ENCODE data around the gene PPARG. TPM values are rescaled to one million over a fixed set of nuclear protein-coding genes. Genes with fewer than 3 reads are reported as not detected.
"Not testable (repeated sequence)": the region's sequence is repeated elsewhere in the genome, so short reads cannot be mapped to it uniquely, and the experiment has no call there.

The PPARG gene
- total and polyA plus RNA-seq, 5 donors, result 10.4 to 18.9 (median 15.3) TPM

- DNase-seq; H3K27ac ChIP-seq (ENCODE audit: low read length); H3K9me3 ChIP-seq (ENCODE audit: control insufficient read depth, low read length); ATAC-seq; H3K4me3 ChIP-seq (ENCODE audit: low read length); H3K27me3 ChIP-seq (ENCODE audit: control insufficient read depth, insufficient read depth); H3K4me1 ChIP-seq (ENCODE audit: control insufficient read depth, insufficient read depth, low read length); intact Hi-C loops (cut with DNase I): not testable (repeated sequence)
- 95% methylated on average over 8 of the region's 8 CpGs for WGBS
Measured at GRCh38 chr3:12262173-12262572, 26.7 kb upstream of the PPARG start.

- no peak for ATAC-seq
- Histone ChIP-seq H3K9me3 (ENCODE audit: control insufficient read depth, low read length) (no peaks in the 10 kb centered on the region), H3K27ac (ENCODE audit: low read length) (no peak overlapping the region), H3K4me3 (ENCODE audit: low read length) (no peak overlapping the region), H3K27me3 (ENCODE audit: control insufficient read depth, insufficient read depth) (no peaks in the 10 kb centered on the region), H3K4me1 (ENCODE audit: control insufficient read depth, insufficient read depth, low read length) (no peaks in the 10 kb centered on the region)
- intact Hi-C loops (cut with DNase I), result no loop called here
- no peak for DNase-seq
- WGBS, result 28% methylated on average over 1 of the region's 1 CpG
Measured at GRCh38 chr3:12265508-12265907, 23.4 kb upstream of the PPARG start.

- DNase-seq (peak in 1 of 3 donors; percentile 70), ATAC-seq (peak in 1 of 2 donors; percentile 57)
- intact Hi-C loops (cut with DNase I), result no loop called here
- no peaks in the 10 kb centered on the region for H3K4me1 ChIP-seq (ENCODE audit: control insufficient read depth, insufficient read depth, low read length)
- WGBS, result 72% methylated on average over 5 of the region's 5 CpGs
- no peaks in the 10 kb centered on the region for H3K27me3 ChIP-seq (ENCODE audit: control insufficient read depth, insufficient read depth)
- H3K9me3 ChIP-seq (ENCODE audit: control insufficient read depth, low read length), result no peaks in the 10 kb centered on the region
- no peak overlapping the region for H3K4me3 ChIP-seq (ENCODE audit: low read length)
- no peak overlapping the region for H3K27ac ChIP-seq (ENCODE audit: low read length)
Measured at GRCh38 chr3:12266038-12266437, 22.8 kb upstream of the PPARG start.

GRCh38 chr3:12267376-12268030 is 21.4 kb upstream of the PPARG start:
- Histone ChIP-seq H3K4me3 (ENCODE audit: low read length) (no peak overlapping the region), H3K27ac (ENCODE audit: low read length) (no peak overlapping the region), H3K4me1 (ENCODE audit: control insufficient read depth, insufficient read depth, low read length) (no peaks in the 10 kb centered on the region), H3K27me3 (ENCODE audit: control insufficient read depth, insufficient read depth) (no peaks in the 10 kb centered on the region), H3K9me3 (ENCODE audit: control insufficient read depth, low read length) (no peaks in the 10 kb centered on the region)
- intact Hi-C loops (cut with DNase I), result no loop called here
- ATAC-seq (no peak), DNase-seq (no peak)
- WGBS, result 63% methylated on average over 3 of the region's 3 CpGs

- no peaks in the 10 kb centered on the region for H3K4me1 ChIP-seq (ENCODE audit: control insufficient read depth, insufficient read depth, low read length)
- H3K27me3 ChIP-seq (ENCODE audit: control insufficient read depth, insufficient read depth), result no peaks in the 10 kb centered on the region
- H3K9me3 ChIP-seq (ENCODE audit: control insufficient read depth, low read length), result no peaks in the 10 kb centered on the region
- intact Hi-C loops (cut with DNase I), result no loop called here
- 31% methylated on average over 3 of the region's 3 CpGs for WGBS
- ATAC-seq, result no peak
- H3K27ac ChIP-seq (ENCODE audit: low read length), result no peak overlapping the region
- no peak overlapping the region for H3K4me3 ChIP-seq (ENCODE audit: low read length)
- no peak for DNase-seq
Measured at GRCh38 chr3:12268049-12268735, 20.7 kb upstream of the PPARG start.

- Histone ChIP-seq H3K4me3 (ENCODE audit: low read length) (no peak overlapping the region), H3K27ac (ENCODE audit: low read length) (no peak overlapping the region), H3K9me3 (ENCODE audit: control insufficient read depth, low read length) (no peaks in the 10 kb centered on the region), H3K4me1 (ENCODE audit: control insufficient read depth, insufficient read depth, low read length) (no peaks in the 10 kb centered on the region), H3K27me3 (ENCODE audit: control insufficient read depth, insufficient read depth) (no peaks in the 10 kb centered on the region)
- DNase-seq (no peak), ATAC-seq (no peak)
- intact Hi-C loops (cut with DNase I), result no loop called here
- WGBS, result 84% methylated on average over 5 of the region's 5 CpGs
Measured at GRCh38 chr3:12270976-12271375, 17.9 kb upstream of the PPARG start.

GRCh38 chr3:12273045-12273695 is 15.7 kb upstream of the PPARG start:
- Histone ChIP-seq H3K9me3 (ENCODE audit: control insufficient read depth, low read length) (no peaks in the 10 kb centered on the region), H3K4me3 (ENCODE audit: low read length) (no peak overlapping the region), H3K27ac (ENCODE audit: low read length) (no peak overlapping the region), H3K4me1 (ENCODE audit: control insufficient read depth, insufficient read depth, low read length) (no peaks in the 10 kb centered on the region), H3K27me3 (ENCODE audit: control insufficient read depth, insufficient read depth) (no peaks in the 10 kb centered on the region)
- ATAC-seq (no peak), DNase-seq (no peak)
- intact Hi-C loops (cut with DNase I), result no loop called here
- 62% methylated on average over 2 of the region's 2 CpGs for WGBS

- no peaks in the 10 kb centered on the region for H3K9me3 ChIP-seq (ENCODE audit: control insufficient read depth, low read length)
- ATAC-seq (no peak), DNase-seq (no peak)
- no peaks in the 10 kb centered on the region for H3K27me3 ChIP-seq (ENCODE audit: control insufficient read depth, insufficient read depth)
- no peak overlapping the region for H3K27ac ChIP-seq (ENCODE audit: low read length)
- intact Hi-C loops (cut with DNase I), result no loop called here
- no peak overlapping the region for H3K4me3 ChIP-seq (ENCODE audit: low read length)
- 71% methylated on average over 3 of the region's 3 CpGs for WGBS
- H3K4me1 ChIP-seq (ENCODE audit: control insufficient read depth, insufficient read depth, low read length), result no peaks in the 10 kb centered on the region
Measured at GRCh38 chr3:12275974-12276650, 12.8 kb upstream of the PPARG start.

GRCh38 chr3:12276827-12277226 is 12.0 kb upstream of the PPARG start:
- WGBS, result 70% methylated on average over 5 of the region's 5 CpGs
- H3K9me3 ChIP-seq (ENCODE audit: control insufficient read depth, low read length); H3K27ac ChIP-seq (ENCODE audit: low read length); H3K4me1 ChIP-seq (ENCODE audit: control insufficient read depth, insufficient read depth, low read length); intact Hi-C loops (cut with DNase I); H3K27me3 ChIP-seq (ENCODE audit: control insufficient read depth, insufficient read depth); H3K4me3 ChIP-seq (ENCODE audit: low read length); DNase-seq: not testable (repeated sequence)
- peak; percentile 43 to 66 for ATAC-seq

- 89% methylated on average over 3 of the region's 3 CpGs for WGBS
- Histone ChIP-seq H3K4me3 (ENCODE audit: low read length) (no peak overlapping the region), H3K27me3 (ENCODE audit: control insufficient read depth, insufficient read depth) (no peaks in the 10 kb centered on the region), H3K27ac (ENCODE audit: low read length) (no peak overlapping the region), H3K4me1 (ENCODE audit: control insufficient read depth, insufficient read depth, low read length) (no peaks in the 10 kb centered on the region), H3K9me3 (ENCODE audit: control insufficient read depth, low read length) (no peaks in the 10 kb centered on the region)
- DNase-seq, result no peak
- no peak for ATAC-seq
- intact Hi-C loops (cut with DNase I), result no loop called here
Measured at GRCh38 chr3:12278566-12278965, 10.3 kb upstream of the PPARG start.
